ENCODE data around the gene C3orf20.
"Not testable (repeated sequence)": the region's sequence is repeated elsewhere in the genome, so short reads cannot be mapped to it uniquely, and the experiment has no call there.

The C3orf20 gene

DNA sequence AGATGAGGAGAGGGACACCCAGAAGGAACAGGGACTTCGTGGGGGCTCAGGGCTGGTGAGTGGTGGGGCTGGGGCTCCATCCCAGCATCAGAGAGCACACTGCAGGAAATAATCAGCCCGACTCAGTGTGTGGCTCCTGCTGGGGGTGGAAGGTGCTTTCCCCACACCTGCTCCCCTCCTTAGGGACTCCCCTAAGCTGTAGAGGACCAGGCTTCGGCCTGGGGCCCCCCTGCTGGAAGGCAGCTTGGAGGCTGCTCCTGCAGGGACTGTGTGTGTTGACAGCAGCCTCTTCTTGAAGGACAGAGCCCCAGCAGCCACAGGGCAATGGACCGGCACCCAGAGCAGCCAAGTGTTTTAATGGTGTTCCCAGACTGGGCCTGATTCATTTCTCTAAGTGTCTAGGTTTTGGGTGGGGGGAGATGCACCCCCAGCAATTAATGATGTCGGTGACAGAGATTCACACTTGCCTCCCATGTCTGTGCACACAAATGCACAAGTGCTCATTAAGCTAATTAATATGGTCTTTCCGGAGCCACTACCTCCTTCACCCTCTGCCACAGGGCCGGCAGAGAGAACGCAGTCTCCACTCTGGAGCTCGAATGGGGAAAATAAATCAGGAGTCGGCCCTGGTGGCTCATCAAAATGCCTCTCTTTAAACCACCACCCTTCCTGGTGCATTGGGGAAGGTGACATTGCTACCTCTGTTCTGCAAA, 126.9 kb downstream of the C3orf20 start:
- no peak for DNase-seq

- DNase-seq: no peak
Measured at GRCh38 chr3:14802381-14802731, 127.4 kb downstream of the C3orf20 start.

GRCh38 chr3:14803101-14803980, 128.4 kb downstream of the C3orf20 start:
- no peak for DNase-seq

- DNase-seq: no peak
Measured at GRCh38 chr3:14803981-14804834, 129.3 kb downstream of the C3orf20 start.

DNA sequence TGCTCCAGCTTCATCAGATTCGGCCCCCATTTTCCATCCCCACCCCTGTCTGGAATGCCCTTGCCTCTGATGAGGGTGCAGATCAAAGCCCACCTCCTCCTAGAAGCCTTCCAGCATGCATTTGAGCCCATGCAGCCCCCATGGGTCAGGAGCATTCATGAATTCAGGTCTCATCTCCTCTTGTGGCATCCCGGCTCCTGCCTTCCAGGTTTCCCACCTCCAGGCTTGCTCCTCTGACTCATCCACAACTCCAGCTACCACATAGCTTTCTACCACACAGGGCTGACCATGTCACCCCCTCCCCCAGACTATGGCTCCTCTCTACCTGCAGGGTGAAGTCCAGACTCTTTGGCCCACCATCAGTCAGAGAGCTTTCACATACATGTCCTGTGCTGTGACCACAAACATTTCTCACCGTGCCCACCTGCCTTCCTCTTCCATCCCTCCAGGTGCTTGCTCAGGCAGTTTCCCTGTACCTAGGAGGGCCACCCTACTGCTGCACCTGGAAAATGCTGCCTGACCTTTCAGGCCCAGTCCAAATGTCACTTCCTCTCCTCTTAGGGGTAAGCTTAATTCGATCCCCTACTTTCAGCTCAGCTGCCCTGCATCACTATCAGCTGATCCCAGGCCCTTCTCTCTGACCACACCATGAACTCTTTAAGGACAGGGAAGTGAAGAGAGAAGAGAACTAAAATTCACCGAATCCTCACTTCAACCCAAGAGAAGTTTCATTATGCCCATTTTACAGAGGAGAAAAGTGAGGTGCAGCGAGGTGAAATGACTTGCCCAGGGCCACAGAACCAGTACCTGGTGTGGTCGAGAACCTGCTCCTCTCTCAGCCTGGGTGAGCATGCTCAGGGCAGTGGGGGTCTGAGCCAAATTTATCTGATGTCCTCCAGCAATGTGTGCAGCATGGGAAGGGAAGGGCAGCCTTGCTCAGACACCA, 130.2 kb downstream of the C3orf20 start:
- DNase-seq: no peak

DNA sequence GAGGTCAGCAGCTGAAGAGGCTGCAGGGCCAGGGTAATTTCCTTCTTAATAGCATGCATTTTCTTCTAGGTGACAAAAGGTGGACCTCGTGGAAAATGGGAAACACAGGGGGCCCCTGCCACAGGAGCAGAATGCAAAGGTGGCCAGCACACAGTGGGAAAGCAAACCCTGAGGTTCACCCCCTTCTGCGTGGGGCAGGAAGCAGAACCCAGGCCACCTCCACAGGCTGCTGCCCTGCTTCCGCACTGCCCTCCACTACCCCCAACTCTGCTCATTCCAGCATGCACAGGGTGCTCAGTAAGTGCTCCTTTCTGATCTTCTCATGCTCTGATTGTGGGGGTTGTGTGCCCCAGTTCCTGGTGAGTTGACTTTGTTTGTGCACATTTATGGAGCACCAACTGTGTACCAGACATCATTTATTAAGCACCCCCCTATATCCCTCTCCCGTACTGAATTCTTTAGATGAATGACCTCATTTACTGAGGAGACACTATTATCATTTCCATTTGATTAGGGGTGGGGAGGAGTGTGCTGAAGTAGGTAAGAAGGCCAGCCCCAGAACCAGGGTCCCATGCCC, 131.1 kb downstream of the C3orf20 start:
- DNase-seq: no peak

- no peak for DNase-seq
Measured at GRCh38 chr3:14806641-14807263, 131.8 kb downstream of the C3orf20 start.

GRCh38 chr3:14808025-14808424, 133.1 kb downstream of the C3orf20 start:
- DNase-seq: no peak

- DNase-seq: no peak
Measured at GRCh38 chr3:14808502-14809266, 133.7 kb downstream of the C3orf20 start.

GRCh38 chr3:14809611-14810010, 134.7 kb downstream of the C3orf20 start:
- not testable (repeated sequence) for DNase-seq

GRCh38 chr3:14810070-14810791, 135.3 kb downstream of the C3orf20 start:
- no peak for DNase-seq

DNA sequence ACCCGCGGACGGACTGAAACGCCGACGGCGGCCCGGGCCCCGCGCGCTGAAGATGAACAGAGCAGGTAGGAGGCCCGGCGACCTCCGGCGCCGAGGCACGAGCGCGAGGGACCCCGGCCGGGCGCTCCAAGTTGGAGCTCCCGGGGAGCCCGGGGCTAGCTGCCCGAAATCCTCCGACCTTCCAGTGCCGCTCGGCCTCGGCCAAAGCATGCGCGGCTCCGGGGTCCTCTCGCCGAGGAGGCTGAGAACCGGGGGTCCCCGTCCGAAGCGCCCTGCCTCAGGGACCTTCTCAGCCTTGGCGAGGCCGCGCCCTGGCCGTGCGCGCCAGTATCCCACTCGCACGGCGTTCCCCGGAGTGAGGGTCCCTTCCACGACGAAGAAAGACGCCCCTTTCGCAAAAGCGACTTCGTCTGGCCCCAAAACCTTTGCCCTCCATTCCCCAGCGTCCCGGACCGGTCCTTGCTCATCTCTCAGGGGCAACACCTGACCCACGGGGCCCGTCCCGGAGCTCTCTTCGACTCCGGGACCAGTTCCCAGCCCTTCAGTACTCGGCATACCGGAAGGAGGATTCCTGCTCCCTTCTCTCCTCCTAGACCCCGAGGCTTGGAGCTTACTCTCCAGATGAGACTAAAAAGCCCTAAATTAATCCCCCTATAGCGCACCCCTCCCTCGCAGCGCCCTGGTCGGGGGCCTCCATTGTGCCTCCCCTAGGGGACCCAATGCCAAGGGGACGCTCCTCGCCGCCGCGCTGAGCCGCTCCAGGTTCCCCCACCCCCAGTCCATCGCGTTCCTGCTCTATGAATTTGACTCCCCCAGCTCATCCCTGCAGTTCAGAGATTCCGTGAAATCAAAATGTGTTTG, 136.1 kb downstream of the C3orf20 start:
- DNase-seq: no peak

DNA sequence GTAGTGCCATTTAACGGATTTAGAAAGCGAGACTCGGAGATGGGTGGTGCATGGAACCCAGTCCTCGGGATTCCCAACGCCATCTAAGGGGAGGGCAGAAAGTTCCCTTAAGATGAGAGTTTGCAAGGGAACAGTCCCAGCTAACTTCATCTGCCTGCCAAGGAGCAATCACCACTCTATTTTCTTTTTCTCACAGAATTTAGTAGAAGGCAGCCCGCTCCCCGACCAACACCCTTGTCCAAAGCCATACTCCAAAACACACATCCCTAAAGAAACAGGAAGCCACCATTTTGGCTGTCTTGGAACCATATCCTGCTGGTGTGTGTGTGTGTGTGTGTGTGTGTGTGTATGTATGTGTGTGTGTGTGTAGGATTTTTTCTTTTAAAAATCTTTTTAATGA, 136.7 kb downstream of the C3orf20 start:
- DNase-seq: no peak

- DNase-seq: no peak
Measured at GRCh38 chr3:14812196-14812790, 137.4 kb downstream of the C3orf20 start.

DNA sequence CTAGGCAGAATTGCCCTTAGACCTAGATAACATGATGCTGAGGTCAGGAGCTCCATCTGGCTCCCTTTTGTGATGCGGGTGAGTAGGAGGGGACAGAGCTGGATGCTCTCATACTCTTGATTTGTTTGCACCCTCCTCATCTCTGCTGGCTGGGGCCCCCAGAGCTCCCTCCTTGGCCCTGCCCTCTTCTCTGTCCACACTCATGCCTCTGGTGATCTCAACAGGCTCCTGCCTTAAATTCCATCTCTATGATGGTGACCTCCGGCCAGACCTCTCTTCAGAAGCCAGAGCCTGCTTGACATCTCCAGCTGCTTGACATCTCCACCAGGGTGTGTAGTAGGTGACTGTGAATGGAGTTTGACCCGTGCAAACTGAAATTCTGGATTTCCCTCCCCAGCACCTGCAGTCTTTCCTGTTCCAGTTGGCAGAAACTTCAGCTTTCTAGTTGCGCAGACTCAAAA, 139.5 kb downstream of the C3orf20 start:
- no peak for DNase-seq

- DNase-seq: no peak
Measured at GRCh38 chr3:14816359-14816758, 141.4 kb downstream of the C3orf20 start.

DNA sequence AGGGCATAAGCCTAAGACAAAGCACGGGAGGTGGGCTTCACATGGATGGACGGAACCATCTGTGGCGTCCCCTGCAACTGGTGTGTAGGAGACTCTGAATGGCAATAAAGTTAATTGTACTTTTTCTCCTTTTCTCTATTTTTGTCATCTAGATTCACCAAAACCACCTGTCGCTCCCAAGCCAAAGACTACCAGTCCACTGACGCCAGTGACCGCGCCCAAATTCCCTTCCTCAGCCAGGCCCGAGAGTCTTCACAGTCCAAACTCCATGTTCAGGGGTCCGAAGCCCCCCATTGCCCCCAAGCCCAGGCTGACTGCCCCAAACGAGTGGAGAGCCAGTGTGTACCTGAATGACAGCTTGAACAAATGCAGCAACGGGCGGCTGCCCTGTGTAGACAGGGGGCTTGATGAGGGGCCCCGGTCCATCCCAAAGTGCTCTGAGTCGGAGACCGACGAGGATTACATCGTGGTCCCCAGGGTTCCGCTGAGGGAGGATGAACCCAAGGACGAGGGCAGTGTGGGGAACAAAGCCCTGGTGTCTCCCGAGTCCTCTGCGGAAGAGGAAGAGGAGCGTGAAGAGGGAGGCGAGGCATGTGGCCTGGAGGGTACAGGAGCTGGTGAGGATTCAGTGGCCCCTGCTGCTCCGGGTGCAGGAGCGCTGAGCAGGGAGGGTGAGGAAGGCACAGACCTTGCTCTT, 144.0 kb downstream of the C3orf20 start, which contains the start of gene FGD5:
TSS of gene FGD5 (plus strand) at position 159 of the 697 bp plus-strand sequence. CDS start at position 269, 110 bp downstream.
- DNase-seq: no peak

Data from NCI-H2081 (cell line).